ENCODE results near the gene FAM187B.

DNA sequence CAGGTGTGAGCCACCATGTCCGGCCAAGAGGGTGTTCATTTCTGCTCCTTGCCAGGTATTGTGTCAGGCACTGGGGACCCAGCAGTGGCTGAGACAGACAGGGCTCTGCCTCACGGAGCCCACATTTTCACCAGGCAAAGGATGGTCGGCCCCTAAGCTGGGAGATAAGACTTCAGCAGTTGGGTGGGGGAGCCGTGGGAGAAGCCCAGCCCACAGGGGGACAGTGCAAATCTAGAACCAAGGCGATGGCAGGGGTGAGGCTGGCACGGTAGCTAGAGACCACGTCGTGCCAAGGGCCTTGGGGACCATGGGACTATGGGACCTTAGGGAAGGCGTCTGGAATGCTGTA lies 28.5 kb upstream of the FAM187B start:
- no peak for TF ChIP-seq NRF1 (IDR thresholded peaks at IDR 0.05; ENCODE audit: low read depth, low read length)
- TF ChIP-seq POLR2AphosphoS5 (IDR thresholded peaks at IDR 0.05; ENCODE audit: low read depth, low read length) = no peak
- TF ChIP-seq, protein P1, sequence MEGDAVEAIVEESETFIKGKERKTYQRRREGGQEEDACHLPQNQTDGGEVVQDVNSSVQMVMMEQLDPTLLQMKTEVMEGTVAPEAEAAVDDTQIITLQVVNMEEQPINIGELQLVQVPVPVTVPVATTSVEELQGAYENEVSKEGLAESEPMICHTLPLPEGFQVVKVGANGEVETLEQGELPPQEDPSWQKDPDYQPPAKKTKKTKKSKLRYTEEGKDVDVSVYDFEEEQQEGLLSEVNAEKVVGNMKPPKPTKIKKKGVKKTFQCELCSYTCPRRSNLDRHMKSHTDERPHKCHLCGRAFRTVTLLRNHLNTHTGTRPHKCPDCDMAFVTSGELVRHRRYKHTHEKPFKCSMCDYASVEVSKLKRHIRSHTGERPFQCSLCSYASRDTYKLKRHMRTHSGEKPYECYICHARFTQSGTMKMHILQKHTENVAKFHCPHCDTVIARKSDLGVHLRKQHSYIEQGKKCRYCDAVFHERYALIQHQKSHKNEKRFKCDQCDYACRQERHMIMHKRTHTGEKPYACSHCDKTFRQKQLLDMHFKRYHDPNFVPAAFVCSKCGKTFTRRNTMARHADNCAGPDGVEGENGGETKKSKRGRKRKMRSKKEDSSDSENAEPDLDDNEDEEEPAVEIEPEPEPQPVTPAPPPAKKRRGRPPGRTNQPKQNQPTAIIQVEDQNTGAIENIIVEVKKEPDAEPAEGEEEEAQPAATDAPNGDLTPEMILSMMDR (IDR thresholded peaks at IDR 0.05) = no peak
- TF ChIP-seq, protein P2, sequence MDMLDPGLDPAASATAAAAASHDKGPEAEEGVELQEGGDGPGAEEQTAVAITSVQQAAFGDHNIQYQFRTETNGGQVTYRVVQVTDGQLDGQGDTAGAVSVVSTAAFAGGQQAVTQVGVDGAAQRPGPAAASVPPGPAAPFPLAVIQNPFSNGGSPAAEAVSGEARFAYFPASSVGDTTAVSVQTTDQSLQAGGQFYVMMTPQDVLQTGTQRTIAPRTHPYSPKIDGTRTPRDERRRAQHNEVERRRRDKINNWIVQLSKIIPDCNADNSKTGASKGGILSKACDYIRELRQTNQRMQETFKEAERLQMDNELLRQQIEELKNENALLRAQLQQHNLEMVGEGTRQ (IDR thresholded peaks at IDR 0.05; ENCODE audit: borderline replicate concordance, low read depth, low read length) = no peak
- no peak for TF ChIP-seq TAF1 (IDR thresholded peaks at IDR 0.05; ENCODE audit: borderline replicate concordance, low read depth, low read length)
- TF ChIP-seq JUND (IDR thresholded peaks at IDR 0.05) = no peak
- no peak for TF ChIP-seq GABPA (IDR thresholded peaks at IDR 0.05; ENCODE audit: low read depth)
- TF ChIP-seq SIN3A (IDR thresholded peaks at IDR 0.05; ENCODE audit: borderline replicate concordance, low read depth, low read length) = no peak
- TF ChIP-seq CHD2 (IDR thresholded peaks at IDR 0.05; ENCODE audit: low read length, partially characterized antibody) = no peak
- TF ChIP-seq YY1 (IDR thresholded peaks at IDR 0.05; ENCODE audit: low read depth) = no peak
- TF ChIP-seq RAD21 (IDR thresholded peaks at IDR 0.05; ENCODE audit: low read length) = no peak
- TF ChIP-seq TEAD4 (IDR thresholded peaks at IDR 0.05; ENCODE audit: borderline replicate concordance, insufficient read depth) = no peak
